Measurements from ENCODE around the gene TSPAN31. TPM values are rescaled to one million over a fixed set of nuclear protein-coding genes. Genes with fewer than 3 reads are reported as not detected.

The TSPAN31 gene
- total RNA-seq, 1 donor from 2014 or later, result 18.6 TPM

DNA sequence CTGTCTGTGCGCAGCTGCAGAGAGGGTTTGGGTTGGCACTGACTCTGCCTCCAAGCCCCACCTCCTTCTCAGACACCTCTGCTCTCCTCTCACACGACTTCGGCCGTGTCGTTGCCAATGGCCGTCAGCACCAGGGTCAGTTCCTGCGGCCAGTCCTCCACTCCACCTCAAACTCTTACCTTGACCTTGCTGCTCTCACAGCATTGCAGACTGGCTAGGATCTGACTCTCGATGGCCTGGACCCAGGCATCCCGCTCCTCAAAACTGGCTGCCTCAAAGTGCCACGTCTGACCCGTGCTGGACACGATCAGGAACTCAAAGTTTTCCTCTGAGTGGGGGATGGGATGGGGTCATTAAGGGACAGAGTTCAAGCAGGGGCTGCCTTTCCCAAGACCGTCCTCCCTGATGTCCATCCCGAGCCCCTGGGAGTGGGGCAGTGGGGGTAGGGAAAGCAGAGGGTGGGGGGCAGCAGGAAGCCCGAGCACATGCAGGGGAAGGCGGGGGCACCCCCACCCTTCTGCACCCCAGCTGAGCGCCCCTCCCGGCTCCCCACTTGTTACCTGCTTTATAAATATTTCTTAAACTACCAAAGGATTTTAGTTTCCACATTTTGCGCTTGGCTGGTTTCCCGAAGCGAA, 17.0 kb upstream of the TSPAN31 start:
- no peak overlapping the region for H2AFZ ChIP-seq (ENCODE audit: low read depth, low read length)
- H3K9me3 Mint-ChIP-seq (ENCODE audit: unreplicated experiment), result peaks cover 16% of the 10 kb centered on the region
- DNase-seq (ENCODE audit: low read depth) (no peak), FAIRE-seq (no peak)
- peaks cover 81% of the 10 kb centered on the region for H3K27me3 Mint-ChIP-seq (ENCODE audit: low read depth, unreplicated experiment)
- H3K4me1 Mint-ChIP-seq (ENCODE audit: low read depth, unreplicated experiment), result peaks cover 2% of the 10 kb centered on the region
- H3K4me1 ChIP-seq (ENCODE audit: insufficient read depth, low read length), result peaks cover 7% of the 10 kb centered on the region
- peaks cover 8% of the 10 kb centered on the region for H4K20me1 ChIP-seq (ENCODE audit: insufficient read depth, low read length)
- no peak for TF ChIP-seq EZH2 (IDR thresholded peaks at IDR 0.05; ENCODE audit: insufficient read depth, low read length)
- TF ChIP-seq, protein P1, sequence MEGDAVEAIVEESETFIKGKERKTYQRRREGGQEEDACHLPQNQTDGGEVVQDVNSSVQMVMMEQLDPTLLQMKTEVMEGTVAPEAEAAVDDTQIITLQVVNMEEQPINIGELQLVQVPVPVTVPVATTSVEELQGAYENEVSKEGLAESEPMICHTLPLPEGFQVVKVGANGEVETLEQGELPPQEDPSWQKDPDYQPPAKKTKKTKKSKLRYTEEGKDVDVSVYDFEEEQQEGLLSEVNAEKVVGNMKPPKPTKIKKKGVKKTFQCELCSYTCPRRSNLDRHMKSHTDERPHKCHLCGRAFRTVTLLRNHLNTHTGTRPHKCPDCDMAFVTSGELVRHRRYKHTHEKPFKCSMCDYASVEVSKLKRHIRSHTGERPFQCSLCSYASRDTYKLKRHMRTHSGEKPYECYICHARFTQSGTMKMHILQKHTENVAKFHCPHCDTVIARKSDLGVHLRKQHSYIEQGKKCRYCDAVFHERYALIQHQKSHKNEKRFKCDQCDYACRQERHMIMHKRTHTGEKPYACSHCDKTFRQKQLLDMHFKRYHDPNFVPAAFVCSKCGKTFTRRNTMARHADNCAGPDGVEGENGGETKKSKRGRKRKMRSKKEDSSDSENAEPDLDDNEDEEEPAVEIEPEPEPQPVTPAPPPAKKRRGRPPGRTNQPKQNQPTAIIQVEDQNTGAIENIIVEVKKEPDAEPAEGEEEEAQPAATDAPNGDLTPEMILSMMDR (IDR thresholded peaks at IDR 0.05; ENCODE audit: insufficient read depth, low read depth, low read length), result no peak
- no peak overlapping the region for H3K27ac ChIP-seq (ENCODE audit: low read depth, low read length)
- H3K4me2 ChIP-seq (ENCODE audit: low read length), result no peak overlapping the region
- H3K36me3 ChIP-seq (ENCODE audit: insufficient read depth, low read length), result no peaks in the 10 kb centered on the region
- H3K36me3 Mint-ChIP-seq (ENCODE audit: low read depth, unreplicated experiment), result peaks cover 5% of the 10 kb centered on the region
- H3K4me3 ChIP-seq (ENCODE audit: insufficient read depth, low read depth, low read length), result no peak overlapping the region
- no peaks in the 10 kb centered on the region for H3K9me3 ChIP-seq (ENCODE audit: insufficient read depth, low read depth, low read length)
- no peak overlapping the region for H3K9ac ChIP-seq (ENCODE audit: low read length)
- peak overlapping the region; percentile 41 for H3K27ac Mint-ChIP-seq (ENCODE audit: unreplicated experiment)
- peaks cover 27% of the 10 kb centered on the region for H3K27me3 ChIP-seq (ENCODE audit: insufficient read depth, low read length)
- peak overlapping the region; percentile 73 for H3K4me3 Mint-ChIP-seq (ENCODE audit: unreplicated experiment)
- no peaks in the 10 kb centered on the region for H3K79me2 ChIP-seq (ENCODE audit: insufficient read depth, low read length)

DNA sequence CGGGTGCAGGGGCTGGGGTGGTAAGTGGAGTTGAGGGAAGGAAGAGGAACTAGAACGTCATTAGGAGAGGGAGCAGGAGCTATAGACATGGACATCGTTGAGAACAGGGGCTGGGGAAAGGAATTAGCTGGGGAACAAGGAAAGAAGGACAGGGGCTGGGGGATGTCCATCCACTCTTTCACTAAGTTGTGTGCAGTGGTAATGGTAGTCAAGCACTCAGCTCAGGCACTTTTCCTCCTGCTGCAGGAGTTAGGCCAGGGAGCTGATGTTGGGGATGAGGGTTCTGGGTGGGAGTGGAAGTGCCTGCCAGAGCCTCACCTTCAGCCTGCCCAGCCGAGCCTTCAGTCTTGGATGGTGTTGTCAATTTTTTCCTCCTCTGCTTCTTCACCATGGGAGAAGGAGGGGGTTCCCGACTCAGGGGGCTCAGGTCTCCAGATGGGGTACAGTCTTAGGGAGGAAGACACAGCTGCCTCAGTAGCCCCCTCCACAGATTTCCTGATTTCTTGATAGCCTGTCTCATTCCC, 15.5 kb upstream of the TSPAN31 start:
- Histone ChIP-seq H3K9me3 (ENCODE audit: insufficient read depth, low read depth, low read length) (no peaks in the 10 kb centered on the region), H4K20me1 (ENCODE audit: insufficient read depth, low read length) (peaks cover 8% of the 10 kb centered on the region), H3K4me3 (ENCODE audit: insufficient read depth, low read depth, low read length) (no peak overlapping the region), H3K9ac (ENCODE audit: low read length) (no peak overlapping the region), H3K4me1 (ENCODE audit: insufficient read depth, low read length) (peaks cover 7% of the 10 kb centered on the region), H3K4me2 (ENCODE audit: low read length) (no peak overlapping the region), H3K79me2 (ENCODE audit: insufficient read depth, low read length) (no peaks in the 10 kb centered on the region), H3K27me3 (ENCODE audit: insufficient read depth, low read length) (peaks cover 36% of the 10 kb centered on the region), H3K36me3 (ENCODE audit: insufficient read depth, low read length) (no peaks in the 10 kb centered on the region), H2AFZ (ENCODE audit: low read depth, low read length) (no peak overlapping the region), H3K27ac (ENCODE audit: low read depth, low read length) (no peak overlapping the region)
- DNase-seq (ENCODE audit: low read depth) (no peak), FAIRE-seq (no peak)
- H3K36me3 Mint-ChIP-seq (ENCODE audit: low read depth, unreplicated experiment), result peaks cover 5% of the 10 kb centered on the region
- no peak overlapping the region for H3K27ac Mint-ChIP-seq (ENCODE audit: unreplicated experiment)
- peaks cover 2% of the 10 kb centered on the region for H3K4me1 Mint-ChIP-seq (ENCODE audit: low read depth, unreplicated experiment)
- peaks cover 80% of the 10 kb centered on the region for H3K27me3 Mint-ChIP-seq (ENCODE audit: low read depth, unreplicated experiment)
- TF ChIP-seq, protein P1 (IDR thresholded peaks at IDR 0.05; ENCODE audit: insufficient read depth, low read depth, low read length), result no peak
- TF ChIP-seq EZH2 (IDR thresholded peaks at IDR 0.05; ENCODE audit: insufficient read depth, low read length), result no peak
- H3K4me3 Mint-ChIP-seq (ENCODE audit: unreplicated experiment), result no peak overlapping the region
- peaks cover 16% of the 10 kb centered on the region for H3K9me3 Mint-ChIP-seq (ENCODE audit: unreplicated experiment)

Data from astrocyte (in vitro differentiated cells and primary cell).